CD4-positive, alpha-beta T cell treated with Interferon alpha-2 for 1 hour (primary cell): Measurements from ENCODE around the gene ACSM5.

Experiments used
- DNase-seq, 2 donors: peaks; one replicate each; pipeline ENCODE4 v3.0.0-alpha.2; 2020 to 2022

ACSM5 gene, protein sequence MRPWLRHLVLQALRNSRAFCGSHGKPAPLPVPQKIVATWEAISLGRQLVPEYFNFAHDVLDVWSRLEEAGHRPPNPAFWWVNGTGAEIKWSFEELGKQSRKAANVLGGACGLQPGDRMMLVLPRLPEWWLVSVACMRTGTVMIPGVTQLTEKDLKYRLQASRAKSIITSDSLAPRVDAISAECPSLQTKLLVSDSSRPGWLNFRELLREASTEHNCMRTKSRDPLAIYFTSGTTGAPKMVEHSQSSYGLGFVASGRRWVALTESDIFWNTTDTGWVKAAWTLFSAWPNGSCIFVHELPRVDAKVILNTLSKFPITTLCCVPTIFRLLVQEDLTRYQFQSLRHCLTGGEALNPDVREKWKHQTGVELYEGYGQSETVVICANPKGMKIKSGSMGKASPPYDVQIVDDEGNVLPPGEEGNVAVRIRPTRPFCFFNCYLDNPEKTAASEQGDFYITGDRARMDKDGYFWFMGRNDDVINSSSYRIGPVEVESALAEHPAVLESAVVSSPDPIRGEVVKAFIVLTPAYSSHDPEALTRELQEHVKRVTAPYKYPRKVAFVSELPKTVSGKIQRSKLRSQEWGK

DNA sequence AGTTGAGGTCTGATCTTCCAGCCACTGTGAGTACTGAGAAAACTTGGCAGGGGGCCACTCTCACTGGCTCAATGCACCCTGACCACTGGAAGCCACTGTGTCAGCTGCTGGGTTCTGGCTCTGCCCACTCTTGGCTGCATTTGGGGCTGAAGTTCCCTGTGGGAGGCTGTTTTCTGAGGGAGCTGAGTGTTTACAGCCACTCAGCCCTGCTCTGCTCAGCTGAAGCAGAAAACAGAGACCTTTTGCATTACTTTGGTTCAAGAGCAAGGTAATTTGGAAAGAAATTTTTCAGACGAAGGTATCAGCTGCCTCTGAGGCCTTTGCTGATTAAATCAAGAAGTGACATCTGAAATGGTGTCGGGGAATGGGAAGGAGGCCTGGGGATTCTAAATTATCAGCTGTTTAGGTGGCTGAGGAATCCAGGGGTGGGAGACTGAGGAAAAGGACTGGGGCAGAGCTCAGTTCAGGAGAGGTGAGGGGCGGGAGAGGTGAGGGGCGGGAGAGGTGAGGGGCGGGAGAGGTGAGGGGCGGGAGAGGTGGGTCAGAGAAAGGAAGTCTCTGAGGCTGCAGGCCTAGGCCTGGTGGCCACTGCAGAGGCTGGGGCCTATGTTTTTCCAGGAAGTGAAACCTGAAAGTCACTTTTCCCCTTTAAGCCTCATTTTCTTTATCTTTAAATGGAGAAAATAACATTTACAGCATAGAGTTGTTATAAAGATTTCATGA, at the start of gene ACSM5:
Gene ACSM5 (plus strand): TSS at position 137 of the 723 bp plus-strand sequence. CDS start 1,951 bp downstream, outside the sequence.
- DNase-seq: no peak

GRCh38 chr16:20359997-20360396, 49.3 kb upstream of the ACSM5 start:
- DNase-seq: no peak

- DNase-seq: no peak
Measured at GRCh38 chr16:20363191-20363590, 46.1 kb upstream of the ACSM5 start.

DNA sequence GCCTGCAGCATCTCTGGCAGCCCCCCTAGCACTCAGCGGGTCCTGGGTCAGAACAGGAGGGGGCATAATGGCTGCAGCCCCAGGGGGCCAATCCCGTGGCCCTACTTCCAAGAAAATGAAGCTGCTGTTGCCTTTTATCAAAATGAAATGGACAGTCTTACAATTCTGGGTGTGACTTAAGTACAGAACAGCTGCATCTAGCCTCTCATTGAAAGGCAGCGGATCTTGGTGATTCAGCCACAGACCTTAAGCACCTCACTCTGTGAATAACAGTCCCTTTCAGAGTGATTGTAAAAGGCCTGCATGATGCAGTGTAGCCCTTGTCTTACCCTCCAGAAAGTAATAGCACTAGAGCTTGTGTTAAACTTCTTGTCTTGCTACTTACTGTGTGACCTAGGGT, 45.3 kb upstream of the ACSM5 start:
- DNase-seq: no peak

GRCh38 chr16:20369452-20370054, 39.8 kb upstream of the ACSM5 start:
- DNase-seq: no peak

DNA sequence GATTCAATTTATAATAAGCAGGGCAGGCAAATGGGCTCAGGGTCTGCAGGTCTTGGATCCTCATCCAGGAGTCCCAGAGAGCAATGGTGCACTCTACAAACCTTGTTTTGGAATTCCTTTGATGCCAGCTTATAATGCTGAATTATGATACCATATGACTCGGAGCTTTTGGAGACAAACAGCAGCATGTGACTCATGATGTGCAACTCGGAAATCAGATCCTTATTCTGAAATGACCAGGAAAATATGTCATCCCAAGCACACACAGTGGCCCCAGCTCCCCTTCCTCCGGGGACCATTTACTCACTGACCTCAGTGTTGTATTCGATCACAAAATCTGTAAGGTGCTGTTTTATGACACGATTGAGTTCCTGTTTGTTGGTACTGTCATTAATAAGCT, 36.6 kb upstream of the ACSM5 start:
- no peak for DNase-seq

GRCh38 chr16:20377181-20377580, 32.2 kb upstream of the ACSM5 start:
- no peak for DNase-seq

- no peak for DNase-seq
Measured at GRCh38 chr16:20380782-20381181, 28.6 kb upstream of the ACSM5 start.

GRCh38 chr16:20382202-20382948, 27.0 kb upstream of the ACSM5 start:
- DNase-seq: no peak

DNA sequence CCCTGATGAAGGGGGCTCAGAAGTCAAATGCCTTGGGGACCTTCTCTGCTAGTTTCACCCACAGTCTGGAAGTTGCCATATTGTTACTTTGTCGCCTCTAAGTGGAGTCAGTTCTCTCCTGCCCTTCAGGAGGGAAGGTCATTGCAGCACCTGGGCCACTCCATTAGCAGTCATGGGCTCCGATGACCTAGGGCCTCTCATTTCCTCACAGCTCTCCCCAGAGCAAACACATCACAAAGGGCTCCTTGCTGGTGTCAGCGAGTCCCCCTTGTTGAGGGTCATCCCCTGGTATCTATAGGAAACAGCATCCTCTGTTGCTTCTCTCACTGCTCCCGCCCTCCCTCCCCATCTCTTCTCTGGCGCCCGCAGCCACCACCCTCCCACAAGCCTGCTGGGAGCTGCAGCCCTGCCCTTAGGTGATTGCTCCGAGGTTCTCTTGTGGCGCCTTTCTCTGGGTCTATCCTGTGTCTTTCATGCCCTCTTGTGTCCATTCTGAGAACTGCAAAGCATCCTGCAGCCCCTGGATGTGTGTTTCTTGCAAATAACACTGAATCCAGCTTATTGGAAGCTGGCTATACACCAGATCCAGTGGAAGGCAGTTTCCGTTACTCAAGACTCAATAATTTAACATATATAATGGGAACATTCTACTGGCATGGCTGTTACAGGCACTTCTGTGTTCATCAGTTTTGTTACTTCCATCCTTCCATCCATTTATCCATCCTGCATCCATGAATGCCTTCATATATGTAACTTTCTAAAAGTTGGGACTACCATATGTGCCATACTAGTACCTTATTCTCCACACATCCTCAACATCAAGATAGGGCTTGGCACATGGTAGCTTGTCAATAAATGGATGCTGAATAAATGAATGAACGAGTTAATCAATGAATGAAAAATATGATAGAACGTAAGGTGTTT, 26.0 kb upstream of the ACSM5 start:
- DNase-seq: peak; percentile 23 to 48

DNA sequence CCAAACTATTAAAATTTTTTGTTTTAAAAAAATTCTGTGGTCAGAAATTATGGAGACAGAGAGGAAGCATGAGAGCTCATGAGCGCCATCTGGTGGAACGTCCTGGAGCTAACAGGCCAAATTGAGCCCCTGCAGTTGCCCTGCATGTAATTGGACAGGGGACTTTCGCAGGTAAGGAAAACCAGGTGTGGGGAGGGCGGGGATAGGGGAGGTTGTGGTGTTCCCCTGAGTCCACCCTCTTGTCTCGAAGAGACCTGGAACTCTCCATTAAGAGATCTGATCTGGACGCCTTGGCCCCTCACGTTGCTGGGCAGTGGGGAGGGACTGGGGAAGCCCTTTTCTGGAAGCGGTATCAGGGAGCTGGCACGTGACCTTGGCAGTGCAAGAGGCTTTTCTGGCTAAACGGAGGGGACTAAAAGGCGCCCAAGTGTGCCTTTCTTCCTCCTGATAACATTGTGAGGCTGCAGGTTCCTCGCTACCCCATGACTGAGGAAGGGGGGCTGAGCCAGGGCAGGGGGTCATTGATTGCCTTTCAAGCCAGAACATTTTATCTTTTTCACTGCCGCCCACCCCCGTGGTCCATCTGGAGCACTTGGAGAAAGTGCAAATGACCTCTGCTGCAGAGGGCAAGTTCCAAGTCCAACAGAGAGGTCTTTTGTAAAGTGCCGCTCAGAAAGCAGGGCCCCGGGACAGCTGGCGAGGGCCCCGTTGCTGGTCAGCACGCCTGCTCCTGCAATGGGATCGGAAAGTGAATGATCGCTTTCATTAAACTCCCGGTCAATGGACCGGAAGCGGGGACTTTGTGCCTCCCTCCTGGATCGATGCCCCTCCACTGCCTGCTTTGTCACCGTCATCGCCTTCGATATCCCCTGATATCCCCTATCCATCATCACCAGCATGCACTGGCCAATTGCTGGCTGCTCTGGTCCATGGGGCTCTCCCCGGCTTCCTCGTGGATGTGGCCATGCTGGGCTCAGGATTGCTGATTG, 23.2 kb upstream of the ACSM5 start:
- DNase-seq: peak; percentile 17 to 38

DNA sequence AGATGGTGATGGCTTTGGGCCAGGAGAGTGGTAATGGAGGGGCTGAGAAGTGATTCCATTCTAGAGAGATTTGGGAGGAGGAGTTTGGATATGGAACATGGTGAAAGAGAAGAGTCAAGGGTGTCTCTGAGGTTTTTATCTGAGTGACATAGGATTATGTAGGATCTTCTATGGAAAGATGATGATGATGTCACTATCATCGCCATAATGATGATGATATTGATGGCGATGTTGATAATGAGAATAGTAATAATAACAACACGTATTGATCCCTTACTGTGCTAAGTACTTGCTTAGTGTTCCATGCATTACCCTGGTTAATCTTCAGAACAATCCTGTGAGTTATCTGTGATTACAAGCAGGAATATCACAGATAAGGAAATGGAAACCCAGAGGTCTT, 21.4 kb upstream of the ACSM5 start:
- DNase-seq: no peak

- no peak for DNase-seq
Measured at GRCh38 chr16:20388854-20389253, 20.5 kb upstream of the ACSM5 start.

GRCh38 chr16:20391045-20391444, 18.3 kb upstream of the ACSM5 start:
- DNase-seq: no peak

- DNase-seq: no peak
Measured at GRCh38 chr16:20393801-20394577, 15.3 kb upstream of the ACSM5 start.

DNA sequence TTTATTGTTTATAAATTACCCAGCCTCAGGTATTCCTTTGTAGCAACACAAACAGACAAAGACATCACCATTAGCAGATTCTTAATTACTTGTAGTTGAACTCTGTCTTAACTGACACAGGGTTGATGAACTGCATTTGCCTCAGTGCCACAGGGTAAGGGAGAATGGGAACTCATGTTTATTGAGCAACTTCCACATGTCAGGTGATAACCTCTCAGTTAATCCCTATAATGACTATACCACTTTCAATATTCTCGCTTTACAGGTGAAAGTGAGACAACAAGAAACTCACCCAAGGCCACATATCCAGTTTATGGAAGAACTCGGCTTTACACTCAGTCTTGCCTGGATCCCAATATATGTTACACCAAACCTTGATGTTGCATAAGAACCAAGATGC, 13.4 kb upstream of the ACSM5 start:
- DNase-seq: no peak

GRCh38 chr16:20396846-20397467, 12.4 kb upstream of the ACSM5 start:
- no peak for DNase-seq

GRCh38 chr16:20397468-20398074, 11.8 kb upstream of the ACSM5 start:
- no peak for DNase-seq

DNA sequence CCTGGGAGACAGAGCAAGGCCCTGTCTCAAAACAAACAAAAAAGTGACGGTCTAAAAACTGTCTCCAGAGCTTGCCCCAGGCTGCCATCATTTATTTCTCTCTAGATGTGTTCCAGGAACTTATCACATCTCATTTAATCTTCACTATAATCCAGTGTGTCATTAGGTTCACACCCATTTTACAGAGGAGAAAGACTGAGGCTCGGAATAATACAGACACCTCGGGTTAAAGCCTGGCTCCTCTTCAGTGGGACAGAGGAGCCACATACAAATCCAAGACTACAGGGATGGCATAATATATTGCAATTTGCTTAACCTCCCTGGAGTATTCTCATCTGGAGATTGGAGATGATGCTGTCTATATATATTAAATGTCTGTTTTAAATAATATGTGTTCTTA, 10.7 kb upstream of the ACSM5 start:
- no peak for DNase-seq
